ENCODE measurements around the gene STK26. TPM values are rescaled to one million over a fixed set of nuclear protein-coding genes. Genes with fewer than 3 reads are reported as not detected.
A peak's percentile ranks its signal among the peaks of the same experiment; 100 is the strongest.
"Not testable (repeated sequence)": the region's sequence is repeated elsewhere in the genome, so short reads cannot be mapped to it uniquely, and the experiment has no call there.

Gene STK26
- total and polyA plus RNA-seq, 4 donors: 1.6 to 8.2 (median 5.1) TPM

GRCh38 chrX:132051778-132052177 is 28.7 kb downstream of the STK26 start:
- DNase-seq (ENCODE audit: low read depth in 4 of 6, low spot score in 6 of 6); H3K36me3 ChIP-seq (ENCODE audit: control insufficient read depth, insufficient read depth, low read length); H3K9me3 ChIP-seq (ENCODE audit: control insufficient read depth, insufficient read depth, low read length); H3K27ac ChIP-seq (ENCODE audit: low read depth, low read length); H3K4me3 ChIP-seq (ENCODE audit: low read depth, low read length); H3K4me1 ChIP-seq (ENCODE audit: control insufficient read depth, insufficient read depth, low read length): not testable (repeated sequence)
- peaks cover 16% of the 10 kb centered on the region for H3K27me3 ChIP-seq (ENCODE audit: control insufficient read depth, insufficient read depth, low read length)

- Histone ChIP-seq H3K4me3 (ENCODE audit: low read depth, low read length) (no peak overlapping the region), H3K27me3 (ENCODE audit: control insufficient read depth, insufficient read depth, low read length) (peaks cover 23% of the 10 kb centered on the region), H3K27ac (ENCODE audit: low read depth, low read length) (no peak overlapping the region), H3K36me3 (ENCODE audit: control insufficient read depth, insufficient read depth, low read length) (no peaks in the 10 kb centered on the region), H3K9me3 (ENCODE audit: control insufficient read depth, insufficient read depth, low read length) (no peaks in the 10 kb centered on the region), H3K4me1 (ENCODE audit: control insufficient read depth, insufficient read depth, low read length) (no peaks in the 10 kb centered on the region)
- no CpG with 5 or more reads among the region's 4 CpGs for WGBS (ENCODE audit: insufficient coverage)
- DNase-seq (ENCODE audit: low read depth in 4 of 6, low spot score in 6 of 6): no peak
Observed at GRCh38 chrX:132058050-132058449, 34.9 kb downstream of the STK26 start.

- no CpG with 5 or more reads among the region's 2 CpGs for WGBS (ENCODE audit: insufficient coverage)
- H3K27me3 ChIP-seq (ENCODE audit: control insufficient read depth, insufficient read depth, low read length): peaks cover 22% of the 10 kb centered on the region
Observed at GRCh38 chrX:132058975-132059374, 35.9 kb downstream of the STK26 start.

GRCh38 chrX:132059973-132060540 is 37.0 kb downstream of the STK26 start:
- H3K27me3 ChIP-seq (ENCODE audit: control insufficient read depth, insufficient read depth, low read length): peaks cover 22% of the 10 kb centered on the region
- no peak for DNase-seq (ENCODE audit: low read depth in 4 of 6, low spot score in 6 of 6)
- H3K27ac ChIP-seq (ENCODE audit: low read depth, low read length): no peak overlapping the region
- H3K4me3 ChIP-seq (ENCODE audit: low read depth, low read length): no peak overlapping the region
- H3K4me1 ChIP-seq (ENCODE audit: control insufficient read depth, insufficient read depth, low read length): no peaks in the 10 kb centered on the region
- no peaks in the 10 kb centered on the region for H3K36me3 ChIP-seq (ENCODE audit: control insufficient read depth, insufficient read depth, low read length)
- WGBS (ENCODE audit: insufficient coverage): no CpG with 5 or more reads among the region's 2 CpGs
- no peaks in the 10 kb centered on the region for H3K9me3 ChIP-seq (ENCODE audit: control insufficient read depth, insufficient read depth, low read length)

More at GRCh38 chrX:132058975-132059374, 35.9 kb downstream of the STK26 start:
- H3K4me1 ChIP-seq (ENCODE audit: control insufficient read depth, insufficient read depth, low read length): no peaks in the 10 kb centered on the region
- no peaks in the 10 kb centered on the region for H3K36me3 ChIP-seq (ENCODE audit: control insufficient read depth, insufficient read depth, low read length)
- H3K27ac ChIP-seq (ENCODE audit: low read depth, low read length): no peak overlapping the region
- no peaks in the 10 kb centered on the region for H3K9me3 ChIP-seq (ENCODE audit: control insufficient read depth, insufficient read depth, low read length)
- DNase-seq (ENCODE audit: low read depth in 4 of 6, low spot score in 6 of 6): no peak
- no peak overlapping the region for H3K4me3 ChIP-seq (ENCODE audit: low read depth, low read length)

- H3K4me1 ChIP-seq (ENCODE audit: control insufficient read depth, insufficient read depth, low read length): no peaks in the 10 kb centered on the region
- no peak overlapping the region for H3K27ac ChIP-seq (ENCODE audit: low read depth, low read length)
- DNase-seq (ENCODE audit: low read depth in 4 of 6, low spot score in 6 of 6): no peak
- H3K9me3 ChIP-seq (ENCODE audit: control insufficient read depth, insufficient read depth, low read length): no peaks in the 10 kb centered on the region
- WGBS (ENCODE audit: insufficient coverage): no CpG with 5 or more reads among the region's 3 CpGs
- H3K27me3 ChIP-seq (ENCODE audit: control insufficient read depth, insufficient read depth, low read length): peaks cover 15% of the 10 kb centered on the region
- H3K36me3 ChIP-seq (ENCODE audit: control insufficient read depth, insufficient read depth, low read length): no peaks in the 10 kb centered on the region
- no peak overlapping the region for H3K4me3 ChIP-seq (ENCODE audit: low read depth, low read length)
Observed at GRCh38 chrX:132063334-132063733, 40.2 kb downstream of the STK26 start.

GRCh38 chrX:132063862-132064261 is 40.8 kb downstream of the STK26 start:
- Histone ChIP-seq H3K9me3 (ENCODE audit: control insufficient read depth, insufficient read depth, low read length) (no peaks in the 10 kb centered on the region), H3K4me3 (ENCODE audit: low read depth, low read length) (no peak overlapping the region), H3K27me3 (ENCODE audit: control insufficient read depth, insufficient read depth, low read length) (peaks cover 18% of the 10 kb centered on the region), H3K27ac (ENCODE audit: low read depth, low read length) (no peak overlapping the region), H3K4me1 (ENCODE audit: control insufficient read depth, insufficient read depth, low read length) (no peaks in the 10 kb centered on the region), H3K36me3 (ENCODE audit: control insufficient read depth, insufficient read depth, low read length) (no peaks in the 10 kb centered on the region)
- 62% methylated on average over 3 of the region's 4 CpGs for WGBS (ENCODE audit: insufficient coverage)
- DNase-seq (ENCODE audit: low read depth in 4 of 6, low spot score in 6 of 6): no peak

GRCh38 chrX:132068405-132068804 is 45.3 kb downstream of the STK26 start:
- 38% methylated on average over 1 of the region's 1 CpG for WGBS (ENCODE audit: insufficient coverage)
- Histone ChIP-seq H3K36me3 (ENCODE audit: control insufficient read depth, insufficient read depth, low read length) (no peaks in the 10 kb centered on the region), H3K9me3 (ENCODE audit: control insufficient read depth, insufficient read depth, low read length) (no peaks in the 10 kb centered on the region), H3K4me1 (ENCODE audit: control insufficient read depth, insufficient read depth, low read length) (no peaks in the 10 kb centered on the region), H3K4me3 (ENCODE audit: low read depth, low read length) (no peak overlapping the region), H3K27ac (ENCODE audit: low read depth, low read length) (no peak overlapping the region), H3K27me3 (ENCODE audit: control insufficient read depth, insufficient read depth, low read length) (peaks cover 11% of the 10 kb centered on the region)
- no peak for DNase-seq (ENCODE audit: low read depth in 4 of 6, low spot score in 6 of 6)

- DNase-seq (ENCODE audit: low read depth in 4 of 6, low spot score in 6 of 6): peak in 2 of 6 donors; percentile 10 to 21
- Histone ChIP-seq H3K36me3 (ENCODE audit: control insufficient read depth, insufficient read depth, low read length) (no peaks in the 10 kb centered on the region), H3K9me3 (ENCODE audit: control insufficient read depth, insufficient read depth, low read length) (no peaks in the 10 kb centered on the region), H3K27me3 (ENCODE audit: control insufficient read depth, insufficient read depth, low read length) (peaks cover 5% of the 10 kb centered on the region), H3K4me3 (ENCODE audit: low read depth, low read length) (no peak overlapping the region), H3K4me1 (ENCODE audit: control insufficient read depth, insufficient read depth, low read length) (no peaks in the 10 kb centered on the region), H3K27ac (ENCODE audit: low read depth, low read length) (no peak overlapping the region)
Observed at GRCh38 chrX:132071254-132071653, 48.2 kb downstream of the STK26 start.

- Histone ChIP-seq H3K27ac (ENCODE audit: low read depth, low read length) (no peak overlapping the region), H3K9me3 (ENCODE audit: control insufficient read depth, insufficient read depth, low read length) (no peaks in the 10 kb centered on the region), H3K36me3 (ENCODE audit: control insufficient read depth, insufficient read depth, low read length) (no peaks in the 10 kb centered on the region), H3K4me3 (ENCODE audit: low read depth, low read length) (no peak overlapping the region), H3K4me1 (ENCODE audit: control insufficient read depth, insufficient read depth, low read length) (no peaks in the 10 kb centered on the region), H3K27me3 (ENCODE audit: control insufficient read depth, insufficient read depth, low read length) (peaks cover 5% of the 10 kb centered on the region)
- no CpG with 5 or more reads among the region's 1 CpG for WGBS (ENCODE audit: insufficient coverage)
- DNase-seq (ENCODE audit: low read depth in 4 of 6, low spot score in 6 of 6): no peak
Observed at GRCh38 chrX:132077414-132077813, 54.3 kb downstream of the STK26 start.

GRCh38 chrX:132077912-132078311 is 54.8 kb downstream of the STK26 start:
- Histone ChIP-seq H3K9me3 (ENCODE audit: control insufficient read depth, insufficient read depth, low read length) (no peaks in the 10 kb centered on the region), H3K4me3 (ENCODE audit: low read depth, low read length) (no peak overlapping the region), H3K27ac (ENCODE audit: low read depth, low read length) (no peak overlapping the region), H3K36me3 (ENCODE audit: control insufficient read depth, insufficient read depth, low read length) (no peaks in the 10 kb centered on the region), H3K27me3 (ENCODE audit: control insufficient read depth, insufficient read depth, low read length) (peaks cover 5% of the 10 kb centered on the region), H3K4me1 (ENCODE audit: control insufficient read depth, insufficient read depth, low read length) (no peaks in the 10 kb centered on the region)
- WGBS (ENCODE audit: insufficient coverage): 92% methylated on average over 2 of the region's 3 CpGs
- DNase-seq (ENCODE audit: low read depth in 4 of 6, low spot score in 6 of 6): no peak

Measured in spinal cord (tissue), 10 donors.